ENCODE results near the gene AGO3.

DNA sequence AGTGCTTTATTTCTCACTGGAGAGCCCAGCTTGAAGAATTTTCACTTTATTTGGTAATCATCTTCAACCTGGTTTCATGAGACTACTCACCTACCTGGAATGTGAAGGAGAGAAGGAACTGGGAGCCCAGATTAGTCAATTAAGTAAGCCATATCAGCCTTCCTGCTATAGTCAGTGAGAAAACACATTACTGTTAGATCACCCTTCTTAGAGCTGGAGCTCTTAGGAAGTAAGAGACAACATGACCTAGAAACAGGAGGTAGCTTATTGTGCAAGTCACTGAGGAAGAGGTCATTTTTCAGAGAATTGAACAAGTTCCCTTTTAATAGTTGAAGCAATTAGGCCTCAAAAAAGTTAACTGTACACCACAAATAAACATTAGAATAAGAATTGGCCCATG is 103.8 kb downstream of the AGO3 start:
- no peak for TF ChIP-seq CTCF (IDR thresholded peaks at IDR 0.05)
- no peak for TF ChIP-seq POLR2A (IDR thresholded peaks at IDR 0.05)

Data from uterus (tissue), 2 donors.